GM18861 (cell line): ENCODE data around the gene HMMR.
"Not testable (repeated sequence)": the region's sequence is repeated elsewhere in the genome, so short reads cannot be mapped to it uniquely, and the experiment has no call there.

ENCODE experiments used
- ATAC-seq: cut with Tn5 transposase; IDR thresholded peaks from one replicate; pipeline ENCODE4 v1.9.1; 2021; ENCODE audit not compliant: unreplicated experiment

Gene HMMR, protein sequence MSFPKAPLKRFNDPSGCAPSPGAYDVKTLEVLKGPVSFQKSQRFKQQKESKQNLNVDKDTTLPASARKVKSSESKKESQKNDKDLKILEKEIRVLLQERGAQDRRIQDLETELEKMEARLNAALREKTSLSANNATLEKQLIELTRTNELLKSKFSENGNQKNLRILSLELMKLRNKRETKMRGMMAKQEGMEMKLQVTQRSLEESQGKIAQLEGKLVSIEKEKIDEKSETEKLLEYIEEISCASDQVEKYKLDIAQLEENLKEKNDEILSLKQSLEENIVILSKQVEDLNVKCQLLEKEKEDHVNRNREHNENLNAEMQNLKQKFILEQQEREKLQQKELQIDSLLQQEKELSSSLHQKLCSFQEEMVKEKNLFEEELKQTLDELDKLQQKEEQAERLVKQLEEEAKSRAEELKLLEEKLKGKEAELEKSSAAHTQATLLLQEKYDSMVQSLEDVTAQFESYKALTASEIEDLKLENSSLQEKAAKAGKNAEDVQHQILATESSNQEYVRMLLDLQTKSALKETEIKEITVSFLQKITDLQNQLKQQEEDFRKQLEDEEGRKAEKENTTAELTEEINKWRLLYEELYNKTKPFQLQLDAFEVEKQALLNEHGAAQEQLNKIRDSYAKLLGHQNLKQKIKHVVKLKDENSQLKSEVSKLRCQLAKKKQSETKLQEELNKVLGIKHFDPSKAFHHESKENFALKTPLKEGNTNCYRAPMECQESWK

DNA sequence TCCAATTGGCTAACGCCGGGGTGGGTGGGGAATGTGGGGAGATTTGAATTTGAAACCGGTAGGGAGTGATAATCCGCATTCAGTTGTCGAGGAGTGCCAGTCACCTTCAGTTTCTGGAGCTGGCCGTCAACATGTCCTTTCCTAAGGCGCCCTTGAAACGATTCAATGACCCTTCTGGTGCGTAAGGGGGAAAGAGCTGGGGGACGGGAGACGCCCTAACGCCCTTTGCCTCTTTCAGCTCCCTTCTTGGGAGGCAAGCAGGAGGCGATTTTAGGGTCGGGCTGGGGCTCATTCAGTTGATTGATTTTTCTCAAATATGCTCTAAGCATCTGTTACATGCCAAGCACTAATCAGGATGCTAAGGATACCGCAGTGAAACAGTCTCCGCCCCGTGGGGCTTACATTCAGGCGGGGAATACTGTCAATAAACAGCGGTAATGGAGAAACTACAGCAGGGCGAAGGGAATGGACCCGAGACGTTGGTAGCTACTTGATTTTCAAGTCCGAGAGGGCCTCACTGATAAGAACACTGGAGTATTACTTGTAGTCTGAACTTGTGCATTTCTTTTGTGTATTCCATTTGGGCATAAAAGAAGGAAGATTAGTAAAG, at the start of gene HMMR:
TSS of gene HMMR (plus strand) at position 71 of the 610 bp plus-strand sequence. CDS start at position 132, 61 bp downstream.
- ATAC-seq = no peak

GRCh38 chr5:163415673-163416072, 44.8 kb upstream of the HMMR start:
- ATAC-seq = not testable (repeated sequence)

DNA sequence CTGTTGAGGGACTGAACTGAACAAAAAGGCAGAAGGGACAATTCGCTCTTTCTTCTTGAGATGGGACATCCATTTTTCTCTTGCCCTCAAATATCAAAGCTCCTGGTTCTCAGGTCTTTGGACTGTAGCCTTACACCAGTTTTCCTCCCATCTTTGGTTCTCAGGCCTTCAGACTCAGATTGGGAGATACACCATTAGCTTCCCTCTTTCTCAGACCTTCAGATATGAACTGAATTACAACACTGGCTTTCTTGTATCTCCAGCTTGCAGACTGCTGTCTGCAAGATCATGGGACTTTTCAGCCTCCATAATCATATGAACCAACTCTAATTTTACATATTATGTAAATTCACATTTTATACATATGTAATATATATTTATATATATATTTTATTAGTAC, 35.6 kb upstream of the HMMR start:
- ATAC-seq = no peak

DNA sequence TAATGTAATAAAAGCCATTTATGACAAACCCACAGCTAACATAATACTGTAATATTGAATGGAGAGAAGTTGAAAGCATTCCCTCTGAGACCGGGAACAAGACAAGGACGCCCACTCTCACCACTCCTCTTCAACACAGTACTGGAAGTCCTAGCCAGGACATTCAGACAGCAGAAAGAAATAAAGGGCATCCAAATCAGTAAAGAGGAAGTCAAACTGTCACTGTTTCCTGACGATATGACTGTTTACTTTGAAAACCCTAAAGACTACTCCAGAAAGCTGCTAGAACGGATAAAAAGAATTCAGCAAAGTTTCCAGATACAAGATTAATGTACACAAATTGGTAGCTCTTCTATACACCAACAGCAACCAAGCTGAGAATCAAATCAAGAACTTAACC, 34.3 kb upstream of the HMMR start:
- not testable (repeated sequence) for ATAC-seq

DNA sequence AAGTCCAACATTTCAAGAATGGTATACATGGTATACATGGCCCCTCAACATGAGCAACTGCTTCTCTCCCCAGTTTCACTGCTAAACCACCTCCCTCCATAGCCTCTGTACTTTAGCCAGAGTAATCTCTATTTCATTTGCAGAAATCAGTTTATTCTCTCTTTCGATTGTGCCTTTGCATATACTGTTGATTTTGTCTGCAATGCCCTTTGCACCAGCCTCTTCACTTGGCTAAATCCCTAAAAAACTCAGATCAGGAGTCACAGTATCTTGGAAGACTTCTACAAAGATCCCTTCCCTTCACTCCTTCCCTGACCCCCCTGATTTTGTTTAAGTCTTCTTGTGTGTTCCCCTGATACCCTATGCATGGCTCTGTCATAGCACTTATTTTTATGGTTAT, 27.9 kb upstream of the HMMR start:
- no peak for ATAC-seq

- no peak for ATAC-seq
Observed at GRCh38 chr5:163433271-163433670, 27.2 kb upstream of the HMMR start.

DNA sequence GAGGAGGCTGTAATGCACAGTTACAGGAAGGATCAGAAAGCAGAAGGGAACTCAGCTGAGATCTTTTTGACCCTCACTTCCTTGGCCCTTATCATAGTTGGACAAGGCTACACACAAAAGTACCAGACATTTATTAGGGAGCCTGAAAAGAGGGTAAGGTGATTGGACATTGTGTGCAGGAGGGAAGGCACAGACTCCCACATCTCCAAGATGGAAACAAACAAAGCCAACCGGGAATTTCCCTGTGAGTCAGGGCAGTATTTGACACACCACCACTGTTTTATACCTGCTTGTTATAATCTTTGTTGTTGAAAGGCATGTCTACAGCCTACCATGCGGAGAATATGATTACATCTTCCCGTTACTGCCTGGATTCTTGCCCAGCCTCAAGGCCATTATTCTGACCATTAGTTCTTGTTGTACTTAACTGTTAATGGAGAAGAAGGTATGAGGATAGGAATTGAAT, 26.0 kb upstream of the HMMR start:
- no peak for ATAC-seq

- ATAC-seq = no peak
Observed at GRCh38 chr5:163436515-163436914, 23.9 kb upstream of the HMMR start.

- no peak for ATAC-seq
Observed at GRCh38 chr5:163437011-163437308, 23.5 kb upstream of the HMMR start.

GRCh38 chr5:163437309-163438182, 22.9 kb upstream of the HMMR start, which contains the start of gene CCNG1:
TSS of gene CCNG1 (plus strand) at chr5:163437595. CDS start at chr5:163439257, 1,662 bp downstream.
- ATAC-seq = peak; percentile 85

DNA sequence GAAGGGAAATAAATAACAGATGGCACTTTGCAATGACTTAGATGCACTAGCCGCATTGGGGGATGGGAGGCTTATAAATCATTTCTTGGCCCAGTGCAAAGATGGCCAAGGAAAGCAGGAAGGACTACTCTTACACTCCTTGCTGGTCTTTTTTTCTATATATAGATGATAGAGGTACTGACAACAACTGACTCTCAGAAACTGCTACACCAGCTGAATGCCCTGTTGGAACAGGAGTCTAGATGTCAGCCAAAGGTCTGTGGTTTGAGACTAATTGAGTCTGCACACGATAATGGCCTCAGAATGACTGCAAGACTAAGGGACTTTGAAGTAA, 21.4 kb upstream of the HMMR start:
- peak; percentile 26 for ATAC-seq

DNA sequence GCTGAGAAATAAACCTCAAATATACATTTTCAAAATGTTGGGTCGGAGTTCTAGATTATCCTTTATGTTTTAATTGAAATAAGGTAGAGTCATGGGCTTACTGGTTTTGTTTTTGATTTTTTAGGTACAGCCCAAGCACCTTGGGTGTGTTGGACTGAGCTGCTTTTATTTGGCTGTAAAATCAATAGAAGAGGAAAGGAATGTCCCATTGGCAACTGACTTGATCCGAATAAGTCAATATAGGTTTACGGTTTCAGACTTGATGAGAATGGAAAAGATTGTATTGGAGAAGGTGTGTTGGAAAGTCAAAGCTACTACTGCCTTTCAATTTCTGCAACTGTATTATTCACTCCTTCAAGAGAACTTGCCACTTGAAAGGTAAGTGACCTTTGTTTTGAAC, 19.5 kb upstream of the HMMR start:
- ATAC-seq = no peak

- no peak for ATAC-seq
Observed at GRCh38 chr5:163444526-163444925, 15.9 kb upstream of the HMMR start.

- no peak for ATAC-seq
Observed at GRCh38 chr5:163445345-163445744, 15.1 kb upstream of the HMMR start.

- no peak for ATAC-seq
Observed at GRCh38 chr5:163447191-163447590, 13.2 kb upstream of the HMMR start.

- no peak for ATAC-seq
Observed at GRCh38 chr5:163447875-163448274, 12.6 kb upstream of the HMMR start.

GRCh38 chr5:163448491-163448890, 11.9 kb upstream of the HMMR start:
- ATAC-seq = no peak

DNA sequence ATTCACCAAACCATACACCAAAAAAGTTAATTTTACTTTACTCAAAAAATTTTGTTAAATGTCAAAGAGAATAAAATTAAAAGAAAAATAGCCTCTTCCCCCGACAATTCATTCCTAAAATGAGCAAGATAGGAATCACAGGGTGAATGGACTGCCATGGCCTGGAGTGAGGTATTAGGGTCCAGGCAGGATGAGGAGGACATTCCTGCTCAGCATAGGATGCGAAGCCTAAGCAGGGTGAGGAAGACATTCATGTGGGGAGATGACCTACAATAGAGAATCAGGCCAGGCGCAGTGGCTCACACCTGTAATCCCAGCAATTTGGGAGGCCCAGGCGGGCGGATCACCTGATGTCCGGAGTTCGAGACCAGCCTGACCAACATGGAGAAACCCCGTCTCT, 8.9 kb upstream of the HMMR start:
- ATAC-seq = no peak

GRCh38 chr5:163453705-163454104, 6.7 kb upstream of the HMMR start:
- no peak for ATAC-seq

DNA sequence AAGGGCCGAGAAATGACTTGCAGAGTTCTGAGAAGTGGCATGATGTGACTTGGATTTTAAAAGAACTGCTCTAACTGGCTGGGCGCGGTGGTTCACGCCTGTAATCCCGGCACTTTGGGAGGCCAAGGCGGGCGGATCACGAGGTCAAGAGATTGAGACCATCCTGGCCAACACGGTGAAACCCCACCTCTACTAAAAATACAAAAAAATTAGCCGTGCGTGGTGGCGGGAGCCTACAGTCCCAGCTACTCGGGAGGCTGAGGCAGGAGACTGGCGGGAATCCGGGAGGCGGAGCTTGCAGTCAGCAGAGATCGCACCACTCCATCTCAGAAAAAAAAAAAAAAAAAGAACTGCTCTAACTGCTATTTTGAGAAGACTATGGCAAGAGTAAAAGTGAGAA, 5.0 kb upstream of the HMMR start:
- not testable (repeated sequence) for ATAC-seq

GRCh38 chr5:163456029-163456589, 4.3 kb upstream of the HMMR start:
- ATAC-seq = no peak
